ENCODE results near the gene GALNT15.

Gene GALNT15

DNA sequence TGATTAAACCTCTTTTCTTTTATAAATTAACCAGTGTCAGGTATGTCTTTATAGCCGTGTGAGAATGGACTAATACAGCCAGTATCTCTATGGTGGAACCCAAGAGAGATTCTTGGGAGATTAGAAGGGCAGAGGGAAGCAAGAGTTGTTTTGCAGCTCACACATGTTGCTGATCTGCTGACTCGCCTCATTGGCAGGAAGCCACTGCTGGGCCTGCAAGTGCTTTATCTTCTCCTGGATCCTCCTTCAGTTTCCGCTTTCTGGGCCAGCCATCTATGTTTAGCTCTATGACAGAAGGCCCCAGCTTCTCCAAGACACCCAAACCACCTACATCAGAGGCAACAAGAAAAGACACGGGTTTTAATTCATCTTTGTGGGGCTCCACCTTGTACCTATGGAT, 23.4 kb upstream of the GALNT15 start:
- DNase-seq (ENCODE audit: low read depth in 2 of 2), result no peak

DNA sequence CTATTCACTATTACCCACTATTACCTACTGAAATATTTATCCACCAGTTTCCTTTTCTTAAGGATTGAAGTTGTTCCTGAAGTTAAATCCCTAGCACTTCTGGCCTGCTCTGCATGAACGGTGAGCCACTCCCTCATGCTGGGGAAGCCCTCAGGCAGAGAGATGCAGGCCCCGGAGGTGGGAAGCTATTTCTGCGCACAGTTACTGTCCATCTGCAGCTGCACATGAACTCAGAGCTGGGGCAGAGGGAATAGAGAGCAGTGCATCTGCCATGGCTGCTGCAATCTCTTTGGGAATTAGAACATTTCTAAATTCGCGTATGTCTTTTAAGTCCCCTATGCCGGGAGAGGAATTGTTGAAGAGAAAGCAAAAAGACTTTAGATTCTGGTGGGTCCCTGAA, 6.3 kb upstream of the GALNT15 start:
- DNase-seq (ENCODE audit: low read depth in 2 of 2), result no peak

DNA sequence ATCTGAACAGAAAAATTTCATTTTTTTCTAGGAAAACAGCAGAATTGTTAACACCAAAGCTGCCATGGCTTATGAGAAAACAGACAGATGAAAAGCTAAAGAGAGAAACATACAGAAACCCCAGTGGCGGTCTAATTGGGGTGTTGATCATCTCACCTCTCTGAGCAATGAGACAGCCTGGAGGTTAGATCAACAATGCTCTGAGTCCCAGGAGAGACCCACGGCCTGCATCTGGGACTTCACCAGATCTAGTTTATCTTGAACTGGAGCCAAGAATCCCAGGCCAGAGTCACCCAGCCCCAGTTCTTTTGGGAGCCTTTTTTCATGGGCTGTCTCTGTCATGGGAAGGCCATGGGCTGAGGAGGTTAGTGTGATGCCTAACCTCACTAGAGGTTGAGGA, 3.5 kb upstream of the GALNT15 start:
- DNase-seq (ENCODE audit: low read depth in 2 of 2), result no peak

DNA sequence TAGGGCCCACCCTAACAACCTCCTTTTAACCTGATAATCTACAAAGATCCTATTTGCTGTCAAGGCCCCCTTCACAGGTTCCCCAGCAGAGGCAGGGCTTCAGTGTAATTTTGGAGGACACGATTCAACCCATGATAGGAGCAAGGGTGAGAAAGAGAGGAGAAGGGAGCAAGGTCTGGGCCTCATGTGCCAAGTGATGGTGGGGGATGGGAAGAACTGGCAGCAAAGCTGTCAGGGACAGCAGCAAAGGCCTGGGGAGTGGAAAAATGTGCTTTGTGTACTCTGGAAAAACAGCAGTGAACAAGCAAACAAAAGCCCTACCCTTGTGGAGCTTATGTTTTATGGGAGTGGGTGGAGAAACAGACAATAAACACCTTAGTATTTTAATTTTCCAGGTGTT, 2.7 kb upstream of the GALNT15 start:
- no peak for DNase-seq (ENCODE audit: low read depth in 2 of 2)

DNA sequence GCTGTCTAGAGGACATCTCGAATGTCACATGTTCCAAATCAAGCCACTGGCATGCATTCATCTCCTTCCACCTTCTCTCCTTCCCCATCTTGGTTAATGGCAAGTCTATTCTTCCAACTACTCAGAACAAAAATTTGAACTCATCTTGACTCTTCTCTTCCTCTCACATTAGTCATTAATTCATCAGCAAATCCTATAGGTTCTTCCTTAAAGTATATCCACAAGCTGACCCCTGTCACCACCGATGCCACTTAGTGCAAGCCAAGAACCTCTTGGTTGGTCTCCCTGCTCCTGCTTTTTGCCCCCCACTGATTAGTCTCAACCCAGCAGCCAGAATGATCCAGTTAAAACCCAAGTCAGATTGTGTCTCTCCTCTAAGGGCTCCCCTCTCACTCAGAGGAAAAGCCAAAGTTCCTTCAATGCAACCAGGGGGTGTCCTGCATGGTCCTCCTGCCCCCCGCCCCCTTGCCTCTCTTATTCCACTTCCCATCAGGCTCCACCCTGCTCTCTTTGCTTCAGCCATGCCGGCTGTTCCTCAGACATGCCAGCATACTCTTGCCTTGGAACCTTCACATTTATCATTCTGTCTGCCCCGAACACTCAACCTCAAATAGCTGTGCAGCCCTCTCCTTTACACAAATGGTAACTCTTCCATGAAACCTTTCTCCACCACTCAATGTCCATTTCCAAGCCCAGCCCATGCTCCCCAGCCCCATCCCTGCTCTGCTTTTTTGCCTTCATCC, 1.0 kb upstream of the GALNT15 start:
- no peak for DNase-seq (ENCODE audit: low read depth in 2 of 2)

DNA sequence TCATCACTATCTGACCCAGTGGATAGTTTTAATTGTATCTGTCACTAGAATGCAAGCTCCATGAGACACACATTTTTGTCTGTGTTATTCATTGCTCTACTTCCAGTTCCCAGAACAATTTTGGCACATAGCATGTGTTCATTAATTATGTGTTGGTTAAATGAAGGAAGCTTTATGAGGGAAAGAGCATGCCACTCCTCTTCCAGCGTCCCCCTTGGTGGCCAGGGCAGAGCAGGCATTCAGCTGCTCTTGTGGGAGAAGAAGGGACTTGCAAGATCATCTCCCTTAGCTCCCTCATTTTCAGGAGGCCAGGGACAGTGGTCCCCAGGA, 489 bp upstream of the GALNT15 start:
- DNase-seq (ENCODE audit: low read depth in 2 of 2), result no peak

DNA sequence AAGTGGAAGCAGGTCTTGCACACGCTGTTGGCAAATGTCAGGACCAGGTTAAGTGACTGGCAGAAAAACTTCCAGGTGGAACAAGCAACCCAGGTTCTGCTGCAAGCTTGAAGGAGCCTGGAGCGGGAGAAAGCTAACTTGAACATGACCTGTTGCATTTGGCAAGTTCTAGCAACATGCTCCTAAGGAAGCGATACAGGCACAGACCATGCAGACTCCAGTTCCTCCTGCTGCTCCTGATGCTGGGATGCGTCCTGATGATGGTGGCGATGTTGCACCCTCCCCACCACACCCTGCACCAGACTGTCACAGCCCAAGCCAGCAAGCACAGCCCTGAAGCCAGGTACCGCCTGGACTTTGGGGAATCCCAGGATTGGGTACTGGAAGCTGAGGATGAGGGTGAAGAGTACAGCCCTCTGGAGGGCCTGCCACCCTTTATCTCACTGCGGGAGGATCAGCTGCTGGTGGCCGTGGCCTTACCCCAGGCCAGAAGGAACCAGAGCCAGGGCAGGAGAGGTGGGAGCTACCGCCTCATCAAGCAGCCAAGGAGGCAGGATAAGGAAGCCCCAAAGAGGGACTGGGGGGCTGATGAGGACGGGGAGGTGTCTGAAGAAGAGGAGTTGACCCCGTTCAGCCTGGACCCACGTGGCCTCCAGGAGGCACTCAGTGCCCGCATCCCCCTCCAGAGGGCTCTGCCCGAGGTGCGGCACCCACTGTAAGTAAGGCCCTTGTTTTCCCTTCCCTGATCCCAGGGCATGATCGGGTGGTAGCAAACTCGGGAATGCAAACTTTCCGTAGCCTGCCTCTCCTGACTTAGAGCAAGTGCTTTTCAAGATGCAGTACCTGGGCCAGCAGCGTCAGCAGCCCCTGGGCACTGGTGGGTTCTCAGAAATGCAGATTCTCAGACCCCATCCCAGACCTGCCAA, 759 bp downstream of the GALNT15 start:
- DNase-seq (ENCODE audit: low read depth in 2 of 2), result no peak

DNA sequence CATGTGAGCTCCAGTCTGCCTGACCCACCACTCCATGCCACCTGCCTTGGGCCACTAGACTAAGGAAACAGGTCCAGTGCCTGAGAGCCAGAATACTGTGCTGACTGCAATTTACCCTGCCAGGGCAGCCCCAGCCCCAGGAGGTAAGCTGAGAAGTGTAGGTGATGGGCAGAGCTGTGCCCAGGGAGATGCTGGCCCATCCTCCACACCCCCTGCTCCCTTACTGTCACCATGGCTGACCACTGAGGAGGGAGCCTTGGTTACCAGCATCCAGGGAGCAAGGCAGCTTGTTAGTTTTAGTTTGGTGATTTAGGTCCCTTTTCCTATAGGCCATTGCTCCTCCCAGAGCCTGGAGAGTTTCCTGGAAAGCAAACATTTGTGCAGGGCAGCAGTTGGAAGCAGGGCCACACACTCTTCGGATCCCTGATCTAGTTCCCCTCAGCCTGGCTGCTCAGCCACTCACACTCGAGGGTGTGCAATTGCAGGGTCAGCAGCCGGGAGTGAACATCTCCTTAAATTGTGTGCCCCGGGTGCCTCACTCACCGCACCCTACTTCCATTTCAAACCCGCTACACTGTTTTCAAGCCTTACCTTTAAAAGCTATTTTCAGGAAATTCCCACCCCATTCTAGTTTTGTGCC, 2.0 kb downstream of the GALNT15 start:
- no peak for DNase-seq (ENCODE audit: low read depth in 2 of 2)

DNA sequence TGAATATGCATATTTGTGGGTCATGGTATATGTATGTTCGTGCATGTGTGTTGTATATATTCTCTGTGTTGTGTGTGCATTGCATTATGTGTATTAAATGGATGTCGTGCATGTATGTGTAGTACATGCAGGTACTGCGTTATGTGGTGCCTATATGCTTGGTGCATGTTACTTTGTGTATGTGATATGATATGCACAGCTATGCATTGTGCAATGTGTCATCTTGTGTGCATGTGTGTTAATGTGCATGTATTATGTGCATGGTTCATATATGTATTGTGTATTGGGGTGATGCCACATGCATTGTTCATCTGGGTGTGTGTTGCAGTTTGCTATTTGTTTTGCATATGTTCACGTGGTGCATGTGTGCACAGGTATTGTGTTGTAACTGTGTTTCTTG, 2.9 kb downstream of the GALNT15 start:
- DNase-seq (ENCODE audit: low read depth in 2 of 2), result no peak

DNA sequence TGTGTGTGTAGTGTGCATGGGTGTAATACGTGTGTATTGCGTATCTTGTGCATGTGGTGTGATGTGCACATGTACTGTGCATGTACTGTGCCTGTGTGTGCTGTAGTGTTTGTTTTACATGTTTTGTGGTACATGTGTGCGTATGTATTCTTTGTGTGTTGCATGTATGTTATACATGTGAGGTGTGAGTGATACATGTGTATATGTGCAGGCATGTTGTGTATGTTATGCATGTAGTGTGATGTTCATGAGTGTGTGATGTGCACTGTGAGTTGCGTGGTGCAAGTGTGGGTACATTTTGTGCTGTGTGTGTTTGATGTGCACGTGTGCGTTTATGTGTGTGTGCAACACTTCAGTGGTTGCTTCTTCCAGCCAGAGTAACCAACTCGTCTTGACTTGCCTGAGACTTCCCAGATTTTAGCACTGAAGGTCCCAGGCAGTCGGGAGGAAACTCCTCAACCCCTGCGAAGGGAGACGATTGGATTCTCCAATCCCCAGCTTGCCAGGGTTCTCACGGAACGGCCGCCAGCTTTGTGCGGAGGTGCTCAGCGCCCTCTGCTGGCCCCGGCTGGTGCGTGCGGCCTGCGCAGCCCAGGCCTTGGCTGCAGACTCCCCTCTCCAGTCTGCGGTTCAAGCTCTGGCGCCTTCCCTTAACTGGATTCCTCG, 3.6 kb downstream of the GALNT15 start:
- DNase-seq (ENCODE audit: low read depth in 2 of 2), result peak; percentile 48 to 62

DNA sequence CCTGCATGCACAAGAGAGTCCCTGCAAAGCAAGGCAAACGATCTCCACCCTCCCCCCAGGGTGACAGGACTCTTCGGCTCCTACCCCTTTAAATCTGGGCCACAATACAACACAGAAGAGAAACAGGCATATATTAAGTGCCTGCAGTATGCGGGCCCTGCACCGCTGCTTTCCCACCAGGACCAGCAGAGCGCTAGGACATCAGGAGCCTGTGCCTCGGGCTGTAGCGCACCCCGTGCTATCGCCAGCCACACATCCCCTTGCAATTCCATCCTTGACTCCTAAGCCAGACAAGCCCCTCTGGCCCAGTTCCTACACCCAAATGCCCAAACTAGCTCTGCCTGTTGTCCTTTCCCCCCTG, 4.1 kb downstream of the GALNT15 start:
- no peak for DNase-seq (ENCODE audit: low read depth in 2 of 2)

DNA sequence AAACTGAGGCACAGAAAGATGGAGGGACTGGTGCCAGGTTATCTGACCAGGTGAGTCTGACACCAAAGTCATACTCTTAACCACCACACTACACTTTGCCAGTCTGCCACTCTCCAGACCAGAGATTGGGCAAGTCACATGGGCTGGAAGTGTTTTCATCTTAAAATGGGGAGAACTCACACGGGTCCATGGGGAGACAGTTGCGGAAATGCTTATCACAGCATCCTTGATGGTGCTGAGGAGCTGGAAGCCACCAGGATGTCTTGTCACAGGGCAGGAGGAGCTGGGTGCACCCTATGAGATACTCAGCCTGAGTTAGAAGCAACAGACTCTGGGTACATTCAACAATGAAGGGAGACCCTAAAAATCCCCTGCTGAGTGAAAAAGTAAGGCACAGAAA, 4.8 kb downstream of the GALNT15 start:
- no peak for DNase-seq (ENCODE audit: low read depth in 2 of 2)

DNA sequence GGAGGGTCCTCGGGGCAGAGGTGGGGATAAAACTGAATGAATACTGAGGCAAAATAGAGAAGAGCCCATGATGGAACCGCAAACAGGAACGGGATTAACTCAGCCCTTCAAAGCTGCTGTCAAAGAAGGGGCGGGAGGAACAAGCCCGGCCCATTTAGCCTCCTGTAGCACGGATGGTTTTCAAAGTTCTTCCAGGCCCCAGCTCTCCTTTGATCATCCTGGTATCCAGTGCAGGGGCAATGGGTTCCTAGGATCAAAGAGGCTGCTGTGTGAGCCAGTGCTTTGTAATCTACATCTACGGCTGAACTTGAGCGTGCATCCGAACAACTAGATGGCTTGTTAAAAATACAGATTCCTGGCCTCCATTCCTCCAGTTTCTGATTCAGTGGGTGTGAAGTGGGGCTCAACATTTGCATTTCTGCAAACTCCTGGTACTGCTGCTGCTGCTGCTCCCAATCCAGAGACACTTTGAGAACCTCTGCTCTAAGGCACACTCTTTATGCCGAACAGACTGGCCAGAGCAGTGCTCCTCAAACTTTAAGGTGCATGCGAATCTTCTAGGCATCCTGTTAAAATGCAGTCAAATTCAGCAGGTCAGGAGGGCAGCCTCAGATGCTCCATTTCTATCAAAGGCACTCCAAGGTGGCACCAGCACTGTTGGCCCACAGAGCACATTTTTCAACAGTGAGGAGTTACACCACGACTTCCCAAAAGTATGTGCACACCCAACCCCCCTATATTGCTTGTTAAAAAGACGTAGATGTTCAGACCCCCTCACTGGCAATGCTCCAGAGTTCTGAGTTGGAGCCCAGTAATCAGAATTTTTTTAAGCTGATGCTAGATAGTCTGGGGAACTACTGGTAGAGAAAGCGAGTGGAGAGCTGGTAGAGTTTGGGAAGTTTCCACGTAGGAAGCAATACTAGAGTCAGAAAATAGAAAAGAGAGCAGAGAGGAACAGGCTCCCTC, 5.6 kb downstream of the GALNT15 start:
- DNase-seq (ENCODE audit: low read depth in 2 of 2), result no peak

DNA sequence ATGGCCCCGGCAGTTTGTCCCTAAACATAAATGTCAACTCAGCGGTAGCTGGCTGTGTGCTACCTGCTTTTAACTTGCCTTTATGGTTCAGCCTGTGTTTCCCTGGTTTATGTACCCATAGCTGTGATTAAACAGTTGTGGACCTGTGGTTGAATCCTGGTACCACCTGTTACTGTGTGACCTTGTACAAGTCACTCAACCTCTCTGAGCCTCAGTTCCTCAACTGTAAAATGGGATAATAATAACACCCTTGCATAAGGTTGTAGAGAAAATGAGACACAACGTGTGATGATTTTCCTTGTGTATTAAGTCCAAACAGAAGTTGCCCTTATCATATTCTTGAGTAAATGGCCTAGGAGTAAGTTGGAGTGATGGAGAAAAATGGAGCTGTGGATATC, 6.3 kb downstream of the GALNT15 start:
- DNase-seq (ENCODE audit: low read depth in 2 of 2), result no peak

DNA sequence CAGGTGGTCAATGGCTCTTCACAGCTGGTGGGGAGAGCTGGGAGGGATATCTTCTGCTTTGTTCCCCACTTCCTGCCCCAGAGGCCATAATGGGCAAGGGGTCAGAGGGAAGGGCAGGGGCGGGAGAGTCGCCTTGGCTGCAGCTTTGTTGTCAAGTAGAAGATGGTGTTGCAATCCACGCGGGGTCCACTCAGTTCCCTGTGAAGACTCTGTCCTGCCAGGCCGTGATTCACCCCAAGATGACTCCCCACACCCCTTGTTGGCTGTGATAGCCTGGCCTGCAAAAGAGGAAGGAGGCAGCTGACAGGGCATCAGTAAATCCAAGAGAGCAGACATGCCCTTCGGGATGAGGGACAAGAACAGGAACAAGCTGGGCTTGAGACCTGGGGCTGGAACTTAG, 6.9 kb downstream of the GALNT15 start:
- no peak for DNase-seq (ENCODE audit: low read depth in 2 of 2)

DNA sequence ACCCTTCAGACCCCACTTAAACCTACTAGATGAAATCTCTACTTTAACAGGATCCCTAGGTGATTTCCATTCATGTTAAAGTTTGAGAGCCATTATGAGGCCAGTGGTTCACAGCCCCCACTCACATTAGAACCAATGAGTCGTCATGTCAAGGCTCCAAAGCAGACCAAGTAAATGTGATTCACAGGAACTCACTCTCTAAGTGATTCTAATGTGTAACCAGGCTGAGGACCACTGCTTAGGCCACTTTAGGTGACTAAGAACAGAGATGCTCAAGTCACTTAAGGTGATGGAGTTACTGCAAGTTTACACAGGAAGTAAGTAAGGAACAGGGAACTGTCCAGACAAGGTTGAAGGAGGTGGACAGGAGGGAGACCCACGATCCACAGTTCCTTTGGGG, 7.7 kb downstream of the GALNT15 start:
- no peak for DNase-seq (ENCODE audit: low read depth in 2 of 2)

DNA sequence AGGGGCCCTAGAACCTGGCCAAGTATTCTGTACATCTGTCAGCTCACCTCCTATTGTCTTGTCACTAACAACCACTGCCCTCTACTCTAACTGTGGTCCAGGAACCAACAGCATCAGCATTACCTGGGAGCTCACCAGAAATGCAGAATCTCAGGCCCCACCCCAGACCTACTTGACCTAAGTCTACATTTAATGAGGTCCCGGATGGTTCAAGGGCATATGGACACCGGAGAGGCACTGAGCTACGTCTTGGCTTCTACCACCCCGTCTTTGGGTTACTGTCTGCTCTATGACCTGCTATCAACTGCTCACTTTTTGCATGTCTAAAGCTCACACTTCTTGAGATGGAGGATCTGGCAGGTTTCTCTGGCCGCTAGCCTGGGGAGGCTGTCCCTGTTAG, 8.1 kb downstream of the GALNT15 start:
- DNase-seq (ENCODE audit: low read depth in 2 of 2), result no peak

DNA sequence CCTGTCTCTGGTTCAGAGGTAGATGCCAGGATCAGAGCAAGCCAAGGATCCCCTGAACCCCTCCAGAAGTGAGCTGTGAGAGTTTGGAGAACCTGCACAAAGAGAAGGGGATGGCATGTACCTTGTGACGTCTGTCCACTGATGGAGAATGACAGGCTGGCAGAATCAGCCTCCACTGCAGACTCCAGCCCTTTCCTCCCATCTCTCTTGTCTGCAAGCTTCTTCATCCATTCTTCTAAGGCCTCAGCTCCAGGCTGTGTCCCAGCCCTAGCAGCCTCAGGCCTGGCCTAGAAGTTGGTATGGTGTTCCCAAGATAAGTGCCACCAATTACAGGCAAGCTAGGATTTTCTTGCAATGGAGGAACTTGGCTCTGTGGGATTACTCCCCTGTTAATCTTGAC, 8.6 kb downstream of the GALNT15 start:
- no peak for DNase-seq (ENCODE audit: low read depth in 2 of 2)

DNA sequence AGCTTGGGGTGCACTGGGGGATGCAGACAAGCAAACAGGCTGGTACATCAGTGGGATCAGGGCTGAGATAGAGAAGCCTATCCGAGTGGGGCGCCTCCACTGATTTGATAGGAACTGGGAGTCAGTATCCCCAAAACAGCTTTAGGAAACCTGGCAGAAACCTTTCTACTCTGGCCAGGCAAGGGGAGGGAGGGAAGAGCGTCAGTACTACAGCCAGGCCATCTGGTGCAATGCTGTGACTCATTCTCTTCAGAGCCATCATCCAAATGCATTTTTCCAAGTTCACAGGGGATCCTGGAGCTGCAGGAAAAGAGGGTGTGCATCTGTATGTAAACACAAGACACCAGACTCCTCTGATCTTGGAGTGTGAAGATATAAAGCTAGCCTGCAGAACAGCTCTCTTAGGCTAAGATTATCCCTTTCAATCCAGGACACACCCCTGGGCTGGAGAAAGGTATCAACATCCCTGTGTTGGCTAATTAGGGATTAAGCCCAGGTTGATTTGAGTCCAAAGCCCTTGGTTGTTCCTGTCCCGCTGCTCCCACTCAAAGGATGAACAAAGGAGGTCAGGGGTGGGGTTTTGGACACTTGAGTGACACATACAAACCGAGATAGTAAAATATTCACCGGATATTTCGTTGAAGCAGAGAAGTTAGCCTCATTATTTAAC, 9.3 kb downstream of the GALNT15 start:
- no peak for DNase-seq (ENCODE audit: low read depth in 2 of 2)

DNA sequence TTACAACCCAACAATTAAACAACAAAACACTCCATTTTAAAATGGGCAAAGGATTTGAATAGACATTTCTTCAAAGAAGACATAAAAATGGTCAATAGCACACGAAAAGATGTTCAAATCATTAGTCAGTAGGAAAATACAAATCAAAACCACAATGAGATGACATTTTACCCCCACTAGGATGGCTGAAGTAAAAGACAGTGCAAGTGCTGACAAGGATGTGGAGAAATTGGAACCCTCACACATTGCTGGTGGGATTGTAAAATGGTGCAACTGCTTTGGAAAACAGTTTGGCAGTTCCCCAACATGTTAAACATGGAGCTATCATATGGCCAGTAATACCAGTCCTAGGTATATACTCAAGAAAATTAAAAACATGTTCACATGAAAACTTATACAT, 11.6 kb downstream of the GALNT15 start:
- no peak for DNase-seq (ENCODE audit: low read depth in 2 of 2)

DNA sequence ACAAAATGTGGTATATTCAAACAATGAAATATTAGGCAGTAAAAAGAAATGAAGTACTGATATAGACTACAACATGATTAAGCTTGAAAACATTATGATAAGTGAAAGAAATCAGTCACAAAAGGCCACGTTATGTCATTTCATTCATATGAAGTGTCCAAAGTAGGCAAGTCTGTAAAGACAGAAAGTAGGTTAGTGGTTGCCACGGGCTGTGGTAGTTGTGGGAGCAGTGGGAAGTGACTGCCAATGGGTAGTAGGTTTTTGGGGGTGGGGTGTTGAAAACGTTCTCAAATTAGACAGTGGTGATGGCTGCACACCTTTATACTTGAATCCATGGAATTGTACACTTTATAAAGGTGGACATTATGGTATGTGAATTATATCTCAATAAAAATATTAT, 12.1 kb downstream of the GALNT15 start:
- no peak for DNase-seq (ENCODE audit: low read depth in 2 of 2)

All from stimulated activated CD4-positive, alpha-beta T cell treated with anti-CD3 and anti-CD28 coated beads, Interleukin-15, amount 100 ng/mL, for 48 hours (primary cell).